Mesendoderm (in vitro differentiated cells): Measurements from ENCODE around the gene ATP6V0D1.

Experiments
- DNase-seq: peaks from one replicate; pipeline ENCODE4 v3.0.0; 2013
- H2AK5ac ChIP-seq: 2 replicates; pipeline ENCODE4 v1.6.1; 2013; ENCODE audit warnings: low read length, inconsistent platforms
- H2BK120ac ChIP-seq: 2 replicates; pipeline ENCODE4 v1.6.1; 2013; ENCODE audit warnings: low read depth, mild to moderate bottlenecking, low read length, moderate library complexity, mixed read lengths
- H2BK15ac ChIP-seq: replicated peaks from 2 replicates; pipeline ENCODE4 v1.6.1; 2013; ENCODE audit warnings: low read depth, mild to moderate bottlenecking, moderate library complexity
- H2BK5ac ChIP-seq: 2 replicates; pipeline ENCODE4 v1.6.1; 2013; ENCODE audit warnings: low read length, inconsistent platforms
- H3K18ac ChIP-seq: 2 replicates; pipeline ENCODE4 v1.6.1; 2013; ENCODE audit warnings: mild to moderate bottlenecking, low read length, mixed read lengths
- H3K23ac ChIP-seq: one replicate; pipeline ENCODE4 v1.6.1; 2013; ENCODE audit warnings: low read length
- H3K27ac ChIP-seq: 2 replicates; pipeline ENCODE4 v1.5.1; 2013; ENCODE audit warnings: low read depth, mild to moderate bottlenecking, inconsistent platforms, low read length, moderate library complexity
- H3K27me3 ChIP-seq: 2 replicates; pipeline ENCODE4 v1.6.1; 2013; ENCODE audit warnings: low read length, control low read depth, mild to moderate bottlenecking, inconsistent platforms; ENCODE audit not compliant: insufficient read depth, poor library complexity
- H3K36me3 ChIP-seq: 2 replicates; pipeline ENCODE4 v1.6.1; 2013; ENCODE audit warnings: low read length, inconsistent platforms; ENCODE audit not compliant: control insufficient read depth, insufficient read depth
- H3K4ac ChIP-seq: one replicate; pipeline ENCODE4 v1.6.1; 2013; ENCODE audit warnings: low read depth, mild to moderate bottlenecking, low read length, moderate library complexity
- H3K4me1 ChIP-seq: 2 replicates; pipeline ENCODE4 v1.6.1; 2013; ENCODE audit warnings: low read depth, low read length, inconsistent platforms; ENCODE audit not compliant: control insufficient read depth
- H3K4me2 ChIP-seq: 2 replicates; pipeline ENCODE4 v1.6.1; 2013; ENCODE audit warnings: low read length
- H3K4me3 ChIP-seq: 2 replicates; pipeline ENCODE4 v1.5.1; 2013; ENCODE audit warnings: mild to moderate bottlenecking, low read length
- H3K56ac ChIP-seq: one replicate; pipeline ENCODE4 v1.6.1; 2013; ENCODE audit warnings: low read length
- H3K79me1 ChIP-seq: 2 replicates; pipeline ENCODE4 v1.6.1; 2013; ENCODE audit warnings: low read length, inconsistent platforms
- H3K79me2 ChIP-seq: 2 replicates; pipeline ENCODE4 v1.6.1; 2013; ENCODE audit warnings: mild to moderate bottlenecking, low read length; ENCODE audit not compliant: control insufficient read depth, insufficient read depth
- H3K9ac ChIP-seq: 2 replicates; pipeline ENCODE4 v1.6.1; 2013; ENCODE audit warnings: low read length, inconsistent platforms
- H4K5ac ChIP-seq: one replicate; pipeline ENCODE4 v1.6.1; 2013; ENCODE audit warnings: low read length
- H4K8ac ChIP-seq: one replicate; pipeline ENCODE4 v1.6.1; 2013; ENCODE audit warnings: low read depth, mild to moderate bottlenecking, control low read depth, low read length, moderate library complexity
- WGBS: extraction: QIAGEN DNeasy Blood & Tissue Kit; methylation state at CpG from one replicate; pipeline ENCODE4 v1.1.7; 2013; ENCODE audit warnings: low lambda C conversion rate, missing lambda C conversion rate; ENCODE audit not compliant: insufficient coverage; ENCODE audit errors: extremely low coverage; 5-methylcytosine and 5-hydroxymethylcytosine counted together

ATP6V0D1 gene

DNA sequence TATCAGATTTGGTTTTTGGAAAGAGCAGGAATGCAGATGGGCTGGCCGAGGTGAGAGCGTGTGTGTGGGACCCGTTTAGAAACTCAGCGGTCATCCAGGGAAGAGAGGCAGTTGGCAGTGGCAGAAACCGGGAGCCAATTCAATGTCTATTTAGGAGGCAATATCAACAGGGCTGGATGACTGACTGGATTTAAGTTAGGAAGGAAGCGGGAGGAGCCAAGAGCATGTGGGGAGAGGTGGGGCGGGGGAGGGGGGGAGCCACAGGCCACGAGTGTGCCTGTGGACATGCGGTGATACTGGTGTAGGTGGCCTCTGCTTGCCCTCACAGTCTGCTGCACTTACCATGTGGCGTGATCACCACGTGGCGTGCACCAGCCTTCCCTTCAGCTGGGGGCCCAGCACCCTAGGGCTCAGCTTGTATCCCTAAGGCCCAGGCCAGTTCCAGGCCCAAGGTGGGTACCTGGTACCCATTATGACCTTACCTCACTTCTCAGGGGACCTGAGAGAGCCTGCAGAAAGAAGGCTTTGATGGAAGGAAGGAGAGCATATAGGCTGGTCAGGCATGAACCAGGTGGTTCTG is 76.9 kb downstream of the ATP6V0D1 start:
- no peaks in the 10 kb centered on the region for H3K79me1 ChIP-seq
- H2AK5ac ChIP-seq = no peak overlapping the region
- H2BK15ac ChIP-seq = no peak overlapping the region
- H3K79me2 ChIP-seq = no peaks in the 10 kb centered on the region
- H3K56ac ChIP-seq = peak overlapping the region; percentile 38
- H2BK120ac ChIP-seq = no peak overlapping the region
- WGBS = no CpG with 5 or more reads among the region's 12 CpGs
- H3K23ac ChIP-seq = no peak overlapping the region
- no peaks in the 10 kb centered on the region for H3K36me3 ChIP-seq
- peaks cover 4% of the 10 kb centered on the region for H3K4me1 ChIP-seq
- H4K8ac ChIP-seq = no peak overlapping the region
- H2BK5ac ChIP-seq = no peak overlapping the region
- no peak overlapping the region for H3K9ac ChIP-seq
- no peak for DNase-seq
- no peak overlapping the region for H3K4me2 ChIP-seq
- H3K27me3 ChIP-seq = no peaks in the 10 kb centered on the region
- H3K18ac ChIP-seq = no peak overlapping the region
- H3K4me3 ChIP-seq = no peak overlapping the region
- no peak overlapping the region for H3K4ac ChIP-seq
- H3K27ac ChIP-seq = no peak overlapping the region
- no peak overlapping the region for H4K5ac ChIP-seq

DNA sequence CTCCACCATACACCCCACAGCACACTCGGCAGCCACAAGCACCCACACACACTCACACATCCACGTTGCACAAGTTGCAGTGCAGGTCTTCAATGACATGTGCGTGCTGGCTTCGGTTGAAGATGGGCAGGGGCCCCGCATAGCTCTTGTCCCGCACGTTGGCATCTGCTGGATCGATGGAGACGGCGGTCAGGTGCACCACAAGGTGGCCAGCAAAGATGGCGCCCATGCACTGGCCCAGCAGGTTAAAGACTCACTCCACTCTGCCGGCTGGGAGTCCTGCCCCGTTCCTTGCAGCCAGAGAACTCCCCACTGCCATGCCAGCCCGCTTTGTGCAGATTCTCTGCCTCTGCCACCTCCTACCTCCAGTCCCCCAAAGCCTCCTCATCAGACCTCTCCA is 80.1 kb downstream of the ATP6V0D1 start:
- Histone ChIP-seq H3K18ac (no peak overlapping the region), H3K27me3 (no peaks in the 10 kb centered on the region), H3K36me3 (no peaks in the 10 kb centered on the region), H3K9ac (no peak overlapping the region), H3K27ac (no peak overlapping the region), H3K79me2 (no peaks in the 10 kb centered on the region), H2AK5ac (no peak overlapping the region), H3K56ac (no peak overlapping the region), H4K8ac (no peak overlapping the region), H3K4me3 (no peak overlapping the region), H3K23ac (no peak overlapping the region), H2BK120ac (no peak overlapping the region), H3K79me1 (no peaks in the 10 kb centered on the region), H3K4me1 (peaks cover 1% of the 10 kb centered on the region), H2BK5ac (no peak overlapping the region), H3K4ac (no peak overlapping the region), H2BK15ac (no peak overlapping the region), H3K4me2 (no peak overlapping the region), H4K5ac (no peak overlapping the region)
- WGBS = no CpG with 5 or more reads among the region's 14 CpGs
- no peak for DNase-seq

DNA sequence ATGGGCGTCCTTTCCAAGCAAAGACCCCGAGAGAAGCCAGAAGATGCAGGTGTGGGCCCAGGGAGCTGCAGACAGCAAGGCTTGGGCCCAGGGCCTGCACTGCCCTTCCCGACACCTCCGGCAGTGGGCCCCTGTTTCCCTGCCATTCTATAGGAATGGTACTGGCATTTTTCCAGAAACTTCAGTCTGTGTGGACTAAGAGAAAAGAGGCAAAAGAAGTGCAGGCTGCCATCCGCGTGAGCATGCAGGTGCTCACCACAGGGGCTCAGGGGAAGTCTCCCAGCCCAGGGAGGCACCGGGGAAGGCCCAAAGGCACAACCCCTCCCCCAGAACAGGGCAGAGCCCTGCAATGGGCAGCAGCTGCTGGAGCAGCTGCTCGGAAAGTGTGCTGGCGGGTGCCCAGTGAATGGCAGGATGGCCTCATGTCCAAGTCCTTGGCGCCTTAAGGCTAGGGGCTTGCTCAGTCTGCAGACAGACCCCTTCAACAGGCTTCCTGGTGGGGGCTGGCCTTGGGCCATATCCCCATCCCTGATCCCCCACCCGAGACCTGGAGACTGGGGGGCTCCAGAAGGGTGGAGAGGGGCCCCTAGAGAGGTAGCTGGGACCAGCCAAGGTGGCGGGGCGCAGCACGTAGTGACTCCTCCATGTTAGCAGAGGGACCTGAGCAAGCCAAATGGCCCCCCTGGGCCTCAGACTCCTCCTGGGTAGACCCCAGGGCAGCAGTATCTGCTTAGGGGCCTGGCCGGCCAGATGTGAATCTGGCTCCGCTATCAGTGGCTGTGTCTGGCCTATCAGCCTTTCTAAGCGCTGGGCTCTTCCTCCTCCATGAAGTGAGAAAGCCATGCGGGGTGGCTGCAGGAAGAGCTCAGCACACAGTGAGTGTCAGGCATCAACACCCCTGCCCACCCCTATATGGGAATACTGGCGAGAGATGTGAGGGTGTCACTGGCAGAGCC is 80.9 kb downstream of the ATP6V0D1 start:
- Histone ChIP-seq H3K79me2 (no peaks in the 10 kb centered on the region), H3K56ac (no peak overlapping the region), H3K4me1 (peaks cover 1% of the 10 kb centered on the region), H3K4ac (no peak overlapping the region), H2AK5ac (no peak overlapping the region), H4K5ac (no peak overlapping the region), H3K4me2 (no peak overlapping the region), H2BK15ac (no peak overlapping the region), H3K4me3 (no peak overlapping the region), H3K79me1 (no peaks in the 10 kb centered on the region), H2BK5ac (no peak overlapping the region), H3K36me3 (no peaks in the 10 kb centered on the region), H3K9ac (no peak overlapping the region), H3K27me3 (peaks cover 5% of the 10 kb centered on the region), H2BK120ac (no peak overlapping the region), H3K27ac (no peak overlapping the region), H3K18ac (no peak overlapping the region), H4K8ac (no peak overlapping the region), H3K23ac (no peak overlapping the region)
- DNase-seq = peak; percentile 31
- WGBS = no CpG with 5 or more reads among the region's 19 CpGs

DNA sequence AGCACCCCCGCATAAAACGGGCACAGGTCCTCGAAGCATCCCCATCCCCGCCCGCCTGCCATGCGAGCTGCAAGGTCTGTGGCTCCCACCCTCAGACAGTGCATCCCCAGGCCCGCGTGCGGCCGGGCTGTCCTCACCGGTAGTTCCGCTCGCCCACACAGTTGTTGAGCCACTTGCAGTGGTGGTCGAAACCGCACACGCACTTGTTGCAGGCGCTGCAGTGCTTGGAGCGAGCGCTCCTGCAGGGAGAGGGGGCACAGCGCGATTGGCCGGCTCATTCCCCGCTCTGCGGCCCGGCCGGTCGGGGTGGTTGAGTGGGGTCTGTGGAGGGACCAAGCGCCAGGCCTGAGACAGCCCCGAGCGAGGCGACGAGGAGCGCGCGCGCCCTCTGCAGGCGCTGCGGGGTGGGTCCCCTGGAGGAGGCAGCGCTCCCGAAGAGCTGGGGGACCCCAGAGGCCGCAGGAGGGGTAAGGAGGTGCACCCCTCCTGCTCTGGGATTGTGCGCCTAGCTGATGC is 81.7 kb downstream of the ATP6V0D1 start:
- Histone ChIP-seq H4K5ac (no peak overlapping the region), H3K27ac (no peak overlapping the region), H2BK5ac (no peak overlapping the region), H3K23ac (no peak overlapping the region), H3K56ac (peak overlapping the region; percentile 76), H3K4ac (no peak overlapping the region), H3K4me2 (no peak overlapping the region), H3K4me1 (peaks cover 1% of the 10 kb centered on the region), H4K8ac (no peak overlapping the region), H3K18ac (no peak overlapping the region), H2BK120ac (no peak overlapping the region), H3K79me2 (no peaks in the 10 kb centered on the region), H2BK15ac (no peak overlapping the region), H3K36me3 (no peaks in the 10 kb centered on the region), H3K4me3 (no peak overlapping the region), H3K27me3 (peaks cover 12% of the 10 kb centered on the region), H2AK5ac (no peak overlapping the region), H3K79me1 (no peaks in the 10 kb centered on the region), H3K9ac (peak overlapping the region; percentile 47)
- no CpG with 5 or more reads among the region's 42 CpGs for WGBS
- peak; percentile 69 for DNase-seq

DNA sequence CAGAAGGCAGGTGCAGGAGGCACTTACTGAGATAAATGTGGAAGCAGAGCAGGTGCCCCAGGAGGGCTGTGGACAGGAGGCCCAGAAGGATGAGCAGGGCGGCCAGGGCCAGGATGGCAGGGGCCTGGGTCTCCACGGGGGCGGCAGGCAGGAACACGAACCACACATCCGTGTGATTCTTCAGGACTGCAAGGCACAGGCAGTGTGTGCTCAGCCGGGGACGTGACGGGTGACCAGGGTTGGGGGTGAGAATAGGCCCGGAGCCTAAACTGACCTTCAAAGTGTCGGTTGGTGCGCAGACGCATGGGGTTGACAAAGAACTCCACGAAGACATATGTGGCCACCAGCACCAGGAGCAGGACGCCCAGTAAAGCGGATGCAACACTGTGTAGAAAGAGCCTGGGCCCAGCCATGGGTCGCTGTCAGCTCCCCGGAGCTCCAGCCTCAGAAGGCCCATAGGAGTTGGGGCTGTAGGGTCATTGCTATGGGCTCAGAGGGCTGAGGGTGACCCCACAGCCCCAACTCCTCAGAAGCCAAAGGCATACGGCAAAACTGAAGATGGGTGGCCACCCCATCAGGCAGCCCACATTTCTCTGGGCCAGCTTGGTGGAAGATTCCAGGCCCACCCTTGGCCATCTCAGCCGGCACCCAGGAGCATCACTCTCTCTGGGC is 82.3 kb downstream of the ATP6V0D1 start:
- H3K4me1 ChIP-seq = peaks cover 1% of the 10 kb centered on the region
- H3K27me3 ChIP-seq = peaks cover 18% of the 10 kb centered on the region
- no peak overlapping the region for H4K5ac ChIP-seq
- no CpG with 5 or more reads among the region's 19 CpGs for WGBS
- no peak overlapping the region for H2BK5ac ChIP-seq
- H3K9ac ChIP-seq = no peak overlapping the region
- H2AK5ac ChIP-seq = no peak overlapping the region
- no peaks in the 10 kb centered on the region for H3K36me3 ChIP-seq
- no peak overlapping the region for H3K18ac ChIP-seq
- no peak overlapping the region for H3K4ac ChIP-seq
- no peak overlapping the region for H2BK15ac ChIP-seq
- no peak overlapping the region for H4K8ac ChIP-seq
- no peaks in the 10 kb centered on the region for H3K79me1 ChIP-seq
- H3K56ac ChIP-seq = peak overlapping the region; percentile 76
- H3K4me2 ChIP-seq = no peak overlapping the region
- no peak overlapping the region for H3K4me3 ChIP-seq
- DNase-seq = no peak
- no peak overlapping the region for H3K27ac ChIP-seq
- no peak overlapping the region for H3K23ac ChIP-seq
- no peak overlapping the region for H2BK120ac ChIP-seq
- no peaks in the 10 kb centered on the region for H3K79me2 ChIP-seq
